ENCODE data around the gene PRKCH. TPM values are rescaled to one million over a fixed set of nuclear protein-coding genes. Genes with fewer than 3 reads are reported as not detected.

Gene PRKCH
- total RNA-seq, 1 experiment from 2014 or later = 2.7 TPM

GRCh38 chr14:61357123-61357522, 35.7 kb downstream of the PRKCH start:
- TF ChIP-seq CTCF (IDR thresholded peaks at IDR 0.05) (no peak), REST (IDR thresholded peaks at IDR 0.05; ENCODE audit: insufficient read depth in 1 of 2, low read depth in 2 of 2, low read length in 1 of 2) (no peak), POLR2AphosphoS5 (IDR thresholded peaks at IDR 0.05; ENCODE audit: low read depth, low read length) (no peak)

GRCh38 chr14:61358554-61359226, 37.3 kb downstream of the PRKCH start:
- no TSS peak for BruUV-seq (replicated peaks)
- H3K27ac ChIP-seq (ENCODE audit: low read length) = no peak overlapping the region

More at GRCh38 chr14:61357123-61357522, 35.7 kb downstream of the PRKCH start:
- POLR2A ChIA-PET = no interaction called here
- no TSS peak for BruUV-seq (replicated peaks)
- no peaks in the 10 kb centered on the region for H3K36me3 ChIP-seq (ENCODE audit: control insufficient read depth, insufficient read depth, low read length)
- ATAC-seq (no peak), DNase-seq (ENCODE audit: low read depth, low spot score) (no peak)
- H3K27me3 ChIP-seq (ENCODE audit: control insufficient read depth, insufficient read depth, low read length) = no peaks in the 10 kb centered on the region
- H3K4me3 ChIP-seq (ENCODE audit: low read depth in 2 of 2, low read length in 2 of 2) = no peak overlapping the region
- in situ Hi-C loops (cut with HindIII; ENCODE audit: low pct_unique_long_range_greater_than_20kb, low sequenced_read_pairs) = no loop called here
- no peaks in the 10 kb centered on the region for H3K9me3 ChIP-seq (ENCODE audit: control insufficient read depth, insufficient read depth, low read depth, low read length)
- no peak overlapping the region for H3K27ac ChIP-seq (ENCODE audit: low read length)
- intact Hi-C loops (cut with micrococcal nuclease; ENCODE audit: unreplicated experiment) = no loop called here
- no peaks in the 10 kb centered on the region for H3K4me1 ChIP-seq (ENCODE audit: control insufficient read depth, insufficient read depth, low read length)
- CTCF ChIA-PET = no interaction called here

More at GRCh38 chr14:61358554-61359226, 37.3 kb downstream of the PRKCH start:
- Histone ChIP-seq H3K4me3 (ENCODE audit: low read depth in 2 of 2, low read length in 2 of 2) (no peak overlapping the region), H3K4me1 (ENCODE audit: control insufficient read depth, insufficient read depth, low read length) (no peaks in the 10 kb centered on the region), H3K27me3 (ENCODE audit: control insufficient read depth, insufficient read depth, low read length) (no peaks in the 10 kb centered on the region), H3K9me3 (ENCODE audit: control insufficient read depth, insufficient read depth, low read depth, low read length) (no peaks in the 10 kb centered on the region), H3K36me3 (ENCODE audit: control insufficient read depth, insufficient read depth, low read length) (no peaks in the 10 kb centered on the region)
- intact Hi-C loops (cut with micrococcal nuclease; ENCODE audit: unreplicated experiment) (no loop called here), in situ Hi-C loops (cut with HindIII; ENCODE audit: low pct_unique_long_range_greater_than_20kb, low sequenced_read_pairs) (no loop called here)
- TF ChIP-seq SIN3A (IDR thresholded peaks at IDR 0.05; ENCODE audit: borderline replicate concordance, insufficient read depth, low read depth, low read length) (no peak), POLR2AphosphoS5 (IDR thresholded peaks at IDR 0.05; ENCODE audit: low read depth, low read length) (no peak), TCF7L2 (IDR thresholded peaks at IDR 0.05; ENCODE audit: low read depth, low read length) (no peak), REST (IDR thresholded peaks at IDR 0.05; ENCODE audit: insufficient read depth in 1 of 2, low read depth in 2 of 2, low read length in 1 of 2) (no peak), CTCF (IDR thresholded peaks at IDR 0.05) (no peak)
- ATAC-seq (no peak), DNase-seq (ENCODE audit: low read depth, low spot score) (no peak)
- ChIA-PET POLR2A (no interaction called here), CTCF (no interaction called here)

Measured in Panc1 (cell line).